H1 (cell line): ENCODE data around the gene NEDD8. TPM values are rescaled to one million over a fixed set of nuclear protein-coding genes. Genes with fewer than 3 reads are reported as not detected.

Source experiments
- CTCF ChIA-PET: fragments of 300-600 bp; sonication (Branson Sonifier 250); formaldehyde crosslinking; loops from one replicate; lab custom pipeline; 2021; ENCODE audit not compliant: partially characterized antibody; lab: Charles Lee
- POLR2A ChIA-PET: fragments of 300-600 bp; sonication (Branson Sonifier 250); formaldehyde crosslinking; loops from one replicate; lab custom pipeline; 2021; ENCODE audit warnings: inconsistent platforms; ENCODE audit not compliant: partially characterized antibody; lab: Charles Lee
- DNase-seq, 2 experiments: peaks; one replicate each; pipeline versions ENCODE4 v3.0.0 to v3.0.0-alpha.2; 2010 to 2022; ENCODE audit warnings: low spot score in 2 of 2, low read depth in 1 of 2, mixed read lengths in 1 of 2
- FAIRE-seq: peaks from 2 replicates; lab custom pipeline; 2011; peaks lifted over from hg19 to GRCh38; lab: Jason Lieb, UNC
- H2AFZ ChIP-seq: 2 replicates; pipeline ENCODE4 v1.8.1; 2012; ENCODE audit warnings: low read length, inconsistent platforms
- H2AK5ac ChIP-seq: 2 replicates; pipeline ENCODE4 v1.6.1; 2013; ENCODE audit warnings: low read depth, low read length
- H2BK120ac ChIP-seq: replicated peaks from 2 replicates; pipeline ENCODE3; 2013; ENCODE audit warnings: low read depth, low read length, inconsistent platforms
- H2BK12ac ChIP-seq: 2 replicates; pipeline ENCODE4 v1.6.1; 2013; ENCODE audit warnings: low read depth, low read length
- H2BK15ac ChIP-seq: 2 replicates; pipeline ENCODE4 v1.6.1; 2013; ENCODE audit warnings: low read length
- H2BK20ac ChIP-seq: 2 replicates; pipeline ENCODE4 v1.6.1; 2013; ENCODE audit warnings: low read length
- H2BK5ac ChIP-seq: 2 replicates; pipeline ENCODE4 v1.6.1; 2013; ENCODE audit warnings: low read depth, low read length
- H3K14ac ChIP-seq: 2 replicates; pipeline ENCODE4 v1.6.1; 2013; ENCODE audit warnings: inconsistent platforms; ENCODE audit not compliant: insufficient read length
- H3K18ac ChIP-seq: 2 replicates; pipeline ENCODE4 v1.6.1; 2013; ENCODE audit warnings: low read length; ENCODE audit errors: extremely low read depth
- H3K23ac ChIP-seq: 2 replicates; pipeline ENCODE4 v1.6.1; 2013; ENCODE audit warnings: inconsistent platforms; ENCODE audit not compliant: insufficient read length
- H3K23me2 ChIP-seq: 2 replicates; pipeline ENCODE4 v1.6.1; 2013; ENCODE audit warnings: low read depth, low read length
- H3K27ac ChIP-seq: 2 replicates; pipeline ENCODE4 v1.6.1; 2011; ENCODE audit warnings: low read depth, low read length, inconsistent platforms
- H3K27me3 ChIP-seq, 4 experiments: replicated peaks in 1 of 4; 1 replicate in 1 of 4; 2 replicates in 3 of 4; pipeline versions ENCODE4 v1.6.1 to v1.8.1; 2011 to 2013; ENCODE audit warnings: low read length in 3 of 4, mild to moderate bottlenecking in 3 of 4, inconsistent platforms in 2 of 4, mixed read lengths in 2 of 4, moderate library complexity in 1 of 4; ENCODE audit not compliant: control insufficient read depth in 3 of 4, insufficient read depth in 3 of 4; ENCODE audit errors: extremely low read depth in 1 of 4
- H3K36me3 ChIP-seq, 4 experiments: 2 replicates each; pipeline versions ENCODE4 v1.6.1 to v1.8.1; 2011 to 2013; ENCODE audit warnings: mild to moderate bottlenecking in 4 of 4, low read length in 3 of 4, moderate library complexity in 2 of 4, control low read depth in 1 of 4, inconsistent platforms in 1 of 4; ENCODE audit not compliant: insufficient read depth in 4 of 4, control insufficient read depth in 2 of 4
- H3K4ac ChIP-seq: replicated peaks from 2 replicates; pipeline ENCODE3; 2013; ENCODE audit warnings: low read length, low read depth, mixed read lengths, inconsistent platforms; ENCODE audit not compliant: insufficient read length
- H3K4me1 ChIP-seq, 4 experiments: replicated peaks in 1 of 4; 1 replicate in 1 of 4; 2 replicates in 3 of 4; pipeline versions ENCODE4 v1.6.1 to v1.8.1; 2011 to 2013; ENCODE audit warnings: low read length in 3 of 4, inconsistent platforms in 2 of 4, mixed read lengths in 1 of 4; ENCODE audit not compliant: insufficient read depth in 4 of 4, control insufficient read depth in 3 of 4
- H3K4me2 ChIP-seq, 2 experiments: 2 replicates each; pipeline versions ENCODE4 v1.6.1 to v1.8.1; 2011 to 2013; ENCODE audit warnings: low read depth in 2 of 2, low read length in 2 of 2, control low read depth in 1 of 2, inconsistent platforms in 1 of 2, mild to moderate bottlenecking in 1 of 2; ENCODE audit not compliant: insufficient read depth in 1 of 2
- H3K4me3 ChIP-seq, 4 experiments: fragments of 200-600, 300-600 bp in 1 of 4; sonication (generic), shearing (Covaris generic), sonication (Bioruptor Twin) in 1 of 4; 2 replicates each; pipeline versions ENCODE4 v1.5.1 to v1.8.1; 2011 to 2016; ENCODE audit warnings: low read length in 4 of 4, low read depth in 3 of 4, control low read depth in 2 of 4, inconsistent platforms in 2 of 4, mild to moderate bottlenecking in 2 of 4, mixed read lengths in 1 of 4, moderate library complexity in 1 of 4; ENCODE audit not compliant: insufficient read depth in 2 of 4; ENCODE audit errors: extremely low read depth in 1 of 4
- H3K56ac ChIP-seq: replicated peaks from 2 replicates; pipeline ENCODE3; 2013; ENCODE audit warnings: low read depth, mild to moderate bottlenecking, mixed read lengths, low read length, inconsistent platforms; ENCODE audit not compliant: insufficient read length
- H3K79me1 ChIP-seq: 2 replicates; pipeline ENCODE4 v1.6.1; 2013; ENCODE audit warnings: low read depth, low read length, control low read depth
- H3K79me2 ChIP-seq, 2 experiments: 2 replicates each; pipeline versions ENCODE4 v1.6.1 to v1.8.1; 2012 to 2013; ENCODE audit warnings: low read length in 2 of 2, mild to moderate bottlenecking in 2 of 2, inconsistent platforms in 1 of 2; ENCODE audit not compliant: insufficient read depth in 2 of 2, control insufficient read depth in 1 of 2
- H3K9ac ChIP-seq, 4 experiments: replicated peaks in 1 of 4; 1 replicate in 1 of 4; 2 replicates in 3 of 4; pipeline versions ENCODE4 v1.6.1 to v1.8.1; 2011 to 2013; ENCODE audit warnings: low read depth in 3 of 4, low read length in 3 of 4, control low read depth in 2 of 4, mild to moderate bottlenecking in 2 of 4, moderate library complexity in 2 of 4, inconsistent platforms in 1 of 4; ENCODE audit errors: extremely low read depth in 1 of 4
- H3K9me3 ChIP-seq, 2 experiments: 2 replicates each; pipeline versions ENCODE4 v1.6.1 to v1.8.1; 2012 to 2013; ENCODE audit warnings: mild to moderate bottlenecking in 2 of 2, moderate library complexity in 2 of 2, control low read depth in 1 of 2, inconsistent platforms in 1 of 2, low read depth in 1 of 2, low read length in 1 of 2, mixed read lengths in 1 of 2; ENCODE audit not compliant: insufficient read depth in 2 of 2
- H4K20me1 ChIP-seq, 2 experiments: replicated peaks in 1 of 2; 2 replicates each; pipeline versions ENCODE3 to v1.8.1; 2011 to 2013; ENCODE audit warnings: inconsistent platforms in 2 of 2, low read length in 2 of 2, mild to moderate bottlenecking in 1 of 2; ENCODE audit not compliant: insufficient read depth in 2 of 2, control insufficient read depth in 1 of 2
- H4K5ac ChIP-seq: 2 replicates; pipeline ENCODE4 v1.6.1; 2013; ENCODE audit warnings: low read length, low read depth, mixed read lengths, inconsistent platforms; ENCODE audit not compliant: insufficient read length
- H4K8ac ChIP-seq: 2 replicates; pipeline ENCODE4 v1.8.0; 2013; ENCODE audit warnings: mild to moderate bottlenecking, moderate library complexity, low read length, inconsistent platforms; ENCODE audit not compliant: insufficient read depth; ENCODE audit errors: extremely low read depth
- H4K91ac ChIP-seq: replicated peaks from 2 replicates; pipeline ENCODE3; 2013; ENCODE audit warnings: low read length, mixed read lengths, inconsistent platforms; ENCODE audit not compliant: insufficient read length
- BRCA1 ChIP-seq: IDR thresholded peaks from 2 replicates; pipeline ENCODE4 v1.6.1; 2012; ENCODE audit warnings: low read depth, low read length, improper control_type of control experiment
- CBX8 ChIP-seq: fragments of 300-800, 300-1000 bp; sonication (generic); IDR thresholded peaks from 2 replicates; pipeline ENCODE4 v1.7.1; 2016; ENCODE audit warnings: low read depth, low read length, borderline replicate concordance
- CEBPB ChIP-seq: IDR thresholded peaks from 2 replicates; pipeline ENCODE4 v1.6.1; 2012; ENCODE audit warnings: low read depth, low read length
- CHD1 ChIP-seq: IDR thresholded peaks from 2 replicates; pipeline ENCODE4 v1.6.1; 2012; ENCODE audit warnings: low read depth, low read length, improper control_type of control experiment
- CREB1 ChIP-seq: IDR thresholded peaks from 2 replicates; pipeline ENCODE4 v1.6.1; 2012; ENCODE audit warnings: inconsistent platforms
- EZH2 ChIP-seq: fragments of 200-600 bp; sonication (generic); IDR thresholded peaks from 2 replicates; pipeline ENCODE4 v1.7.1; 2012; ENCODE audit warnings: low read depth, mild to moderate bottlenecking, moderate library complexity, low read length, inconsistent platforms; ENCODE audit not compliant: severe bottlenecking
- FOSL1 ChIP-seq: IDR thresholded peaks from 2 replicates; pipeline ENCODE4 v1.6.1; 2011; ENCODE audit warnings: mild to moderate bottlenecking, low read depth, low read length, moderate library complexity; ENCODE audit not compliant: insufficient read depth
- GTF2F1 ChIP-seq: IDR thresholded peaks from 2 replicates; pipeline ENCODE4 v1.6.1; 2012; ENCODE audit warnings: low read depth, low read length, improper control_type of control experiment, borderline replicate concordance
- KDM5A ChIP-seq: fragments of 200-600 bp; IDR thresholded peaks from 2 replicates; pipeline ENCODE4 v1.7.1; 2012; ENCODE audit warnings: mild to moderate bottlenecking, low read length, inconsistent platforms, mixed read lengths
- MAX ChIP-seq: IDR thresholded peaks from 2 replicates; pipeline ENCODE4 v1.6.1; 2012; ENCODE audit warnings: inconsistent platforms
- NRF1 ChIP-seq: IDR thresholded peaks from 2 replicates; pipeline ENCODE4 v1.6.1; 2011; ENCODE audit warnings: mild to moderate bottlenecking, low read depth, low read length, improper control_type of control experiment
- RBBP5 ChIP-seq: IDR thresholded peaks from 2 replicates; pipeline ENCODE4 v1.7.1; 2012; ENCODE audit warnings: low read depth, mild to moderate bottlenecking, inconsistent platforms, low read length, moderate library complexity, borderline replicate concordance
- SP4 ChIP-seq: IDR thresholded peaks from 2 replicates; pipeline ENCODE4 v1.6.1; 2012; ENCODE audit warnings: low read length, inconsistent platforms
- TBP ChIP-seq: IDR thresholded peaks from 2 replicates; pipeline ENCODE4 v1.6.1; 2011; ENCODE audit warnings: low read depth, low read length, improper control_type of control experiment
- TEAD4 ChIP-seq: IDR thresholded peaks from 2 replicates; pipeline ENCODE4 v1.6.1; 2012; ENCODE audit warnings: low read depth, low read length, inconsistent platforms, mixed read lengths
- WGBS, 2 experiments: shearing (Covaris generic) in 1 of 2; methylation state at CpG; one replicate each; pipeline versions ENCODE4 v1.1.6 to v1.1.7; 2013 to 2015; ENCODE audit warnings: low lambda C conversion rate in 2 of 2, mixed read lengths in 2 of 2, inconsistent platforms in 1 of 2, low coverage in 1 of 2, missing lambda C conversion rate in 1 of 2; ENCODE audit not compliant: insufficient replicate concordance in 2 of 2, insufficient coverage in 1 of 2, insufficient read length in 1 of 2; ENCODE audit errors: extremely low coverage in 1 of 2, missing lambda C conversion rate in 1 of 2; 5-methylcytosine and 5-hydroxymethylcytosine counted together
- polyA plus RNA-seq, 7 experiments: library from polyadenylated mRNA; depleted of rRNA in 3 of 7; stranded (reverse) in 5 of 7; unstranded in 2 of 7; fragments of >200 nt in 5 of 7; fragments of 200-250 nt in 2 of 7; gene quantifications; 1 replicate in 5 of 7; 2 replicates in 1 of 7; 4 replicates in 1 of 7; pipeline versions ENCODE4 v1.2.1 to v1.2.3, GENCODE V29; 2011 to 2013; ENCODE audit warnings: missing spikeins in 2 of 7, mixed read lengths in 2 of 7
- total RNA-seq: library from RNA; stranded (reverse); fragmentation: NEBNext Ultra II Directional; extraction: Animal tissue kit (Norgen Biotek cat#: 25700); gene quantifications from 2 replicates; pipeline ENCODE4 v1.2.1, GENCODE V29; 2021

Gene NEDD8
- total and polyA plus RNA-seq, 2 of the 8 experiments (the other 6 are each of a cell fraction or from before 2014, with no cell fraction given): 253 to 317 TPM

- Histone ChIP-seq H3K27me3 (no peaks in the 10 kb centered on the region), H2AK5ac (no peak overlapping the region), H2BK120ac (no peak overlapping the region), H3K79me1 (peaks cover 14% of the 10 kb centered on the region), H3K23ac (no peak overlapping the region), H4K20me1 (peaks cover 2 to 28% of the 10 kb centered on the region in 2 experiments), H3K9ac (no peak overlapping the region), H3K23me2 (peaks cover 3% of the 10 kb centered on the region; the same call in 1 of the 2 replicates), H3K4me3 (no peak overlapping the region), H3K4me1 (peaks cover 0 to 6% (median 4%) of the 10 kb centered on the region in 4 experiments; a peak in 6 of 7 replicates), H4K5ac (no peak overlapping the region), H3K56ac (no peak overlapping the region), H3K36me3 (peaks cover 26 to 83% (median 69%) of the 10 kb centered on the region in 4 experiments), H3K27ac (no peak overlapping the region), H3K79me2 (peaks cover 0 to 13% of the 10 kb centered on the region in 2 experiments; a peak in 2 of 4 replicates), H4K8ac (no peak overlapping the region; the same call in 1 of the 2 replicates), H4K91ac (no peak overlapping the region), H2BK20ac (no peak overlapping the region), H3K9me3 (no peaks in the 10 kb centered on the region), H3K4me2 (no peak overlapping the region), H3K4ac (no peak overlapping the region), H3K18ac (no peak overlapping the region), H2BK15ac (no peak overlapping the region), H2BK5ac (no peak overlapping the region), H3K14ac (no peak overlapping the region), H2BK12ac (no peak overlapping the region), H2AFZ (no peak overlapping the region)
- CTCF ChIA-PET: interaction anchor here (1.0 to 1.3 kb wide), 2 partner anchors 11 to 22 kb away, joined by 4 to 5 read pairs; partner anchors contain the start of genes IRF9 and REC8
- DNase-seq: no peak
- WGBS, 2 experiments: 94% methylated on average over 13 of the region's 15 CpGs; no CpG with 5 or more reads in 1 of the 2 experiments
- no peak for FAIRE-seq
- POLR2A ChIA-PET: interaction anchor here (0.8 to 9.3 kb wide), 8 partner anchors 8 to 58 kb away, joined by 3 to 158 read pairs (median 6); partner anchors contain the start of genes EMC9, IRF9, REC8 and RNF31
- TF ChIP-seq EZH2 (no peak), TEAD4 (no peak), TBP (no peak), KDM5A (no peak), CREB1 (no peak), CHD1 (no peak), FOSL1 (no peak), CBX8 (no peak), RBBP5 (no peak), GTF2F1 (no peak), MAX (no peak), BRCA1 (no peak), CEBPB (no peak), NRF1 (no peak), SP4 (no peak)
Observed at GRCh38 chr14:24183014-24183481, 49.1 kb downstream of the NEDD8 start.
